ENCODE data around the gene NEK7.

NEK7 gene

GRCh38 chr1:198165927-198166647 lies 9.3 kb downstream of the NEK7 start:
- intact Hi-C loops (cut with DNase I), result no loop called here
- no peak for DNase-seq

- intact Hi-C loops (cut with DNase I), result no loop called here
- no peak for DNase-seq
Observed at GRCh38 chr1:198166900-198167299, 10.1 kb downstream of the NEK7 start.

GRCh38 chr1:198167436-198167934 lies 10.7 kb downstream of the NEK7 start:
- intact Hi-C loops (cut with DNase I), result no loop called here
- no peak for DNase-seq

GRCh38 chr1:198168227-198168626 lies 11.4 kb downstream of the NEK7 start:
- intact Hi-C loops (cut with DNase I), result no loop called here
- DNase-seq, result no peak

- intact Hi-C loops (cut with DNase I), result no loop called here
- DNase-seq, result no peak
Observed at GRCh38 chr1:198169672-198170071, 12.9 kb downstream of the NEK7 start.

GRCh38 chr1:198171667-198172540 lies 15.1 kb downstream of the NEK7 start:
- intact Hi-C loops (cut with DNase I), result no loop called here

GRCh38 chr1:198173832-198174231 lies 17.0 kb downstream of the NEK7 start:
- DNase-seq, result no peak
- intact Hi-C loops (cut with DNase I), result no loop called here

More at GRCh38 chr1:198171667-198172540, 15.1 kb downstream of the NEK7 start:
- no peak for DNase-seq

GRCh38 chr1:198174297-198174696 lies 17.5 kb downstream of the NEK7 start:
- intact Hi-C loops (cut with DNase I), result no loop called here
- no peak for DNase-seq

GRCh38 chr1:198175423-198176170 lies 18.8 kb downstream of the NEK7 start:
- DNase-seq, result no peak
- intact Hi-C loops (cut with DNase I), result no loop called here

GRCh38 chr1:198176179-198176578 lies 19.4 kb downstream of the NEK7 start:
- intact Hi-C loops (cut with DNase I), result no loop called here
- no peak for DNase-seq

GRCh38 chr1:198177546-198177945 lies 20.7 kb downstream of the NEK7 start:
- DNase-seq, result no peak
- intact Hi-C loops (cut with DNase I), result no loop called here

GRCh38 chr1:198178615-198179014 lies 21.8 kb downstream of the NEK7 start:
- DNase-seq, result no peak
- intact Hi-C loops (cut with DNase I), result no loop called here

GRCh38 chr1:198179556-198179981 lies 22.8 kb downstream of the NEK7 start:
- intact Hi-C loops (cut with DNase I), result no loop called here
- DNase-seq, result no peak

GRCh38 chr1:198183605-198184004 lies 26.8 kb downstream of the NEK7 start:
- DNase-seq, result no peak
- intact Hi-C loops (cut with DNase I), result no loop called here

- no peak for DNase-seq
- intact Hi-C loops (cut with DNase I), result no loop called here
Observed at GRCh38 chr1:198184516-198184915, 27.7 kb downstream of the NEK7 start.

GRCh38 chr1:198185146-198185545 lies 28.3 kb downstream of the NEK7 start:
- intact Hi-C loops (cut with DNase I), result no loop called here
- no peak for DNase-seq

- intact Hi-C loops (cut with DNase I), result no loop called here
- DNase-seq, result no peak
Observed at GRCh38 chr1:198185759-198186158, 29.0 kb downstream of the NEK7 start.

- intact Hi-C loops (cut with DNase I), result no loop called here
Observed at GRCh38 chr1:198186916-198187580, 30.2 kb downstream of the NEK7 start.

GRCh38 chr1:198187973-198188588 lies 31.3 kb downstream of the NEK7 start:
- intact Hi-C loops (cut with DNase I), result no loop called here
- DNase-seq, result no peak

More at GRCh38 chr1:198186916-198187580, 30.2 kb downstream of the NEK7 start:
- DNase-seq, result no peak

Data from head of caudate nucleus (tissue), 42 donors.